Natural killer cell treated with Interleukin-12 subunit alpha and Interleukin-12 subunit beta and Interleukin-15 and Interleukin-18, amount 100 ng/mL, for 72 hours (primary cell): ENCODE data around the gene GNAQ. TPM values are rescaled to one million over a fixed set of nuclear protein-coding genes. Genes with fewer than 3 reads are reported as not detected.
"Not testable (repeated sequence)": the region's sequence is repeated elsewhere in the genome, so short reads cannot be mapped to it uniquely, and the experiment has no call there.

Experiments used
- ATAC-seq, 2 donors: fragments of 150-1000 bp; cut with Tn5 transposase in 1 of 2; sonication (Bioruptor Pico), chemical (Tn5 transposase) in 1 of 2; 2 replicates each; pipeline ENCODE4 v1.10.0; 2021
- DNase-seq: peaks from one replicate; pipeline ENCODE4 v3.0.0; 2022; ENCODE audit warnings: low spot score
- H3K27ac Mint-ChIP-seq, 2 donors: 1 replicate in 1 of 2; 2 replicates in 1 of 2; pipeline ENCODE4 v1.8.0; 2022; ENCODE audit warnings: mixed read lengths in 2 of 2, mild to moderate bottlenecking in 1 of 2, moderate library complexity in 1 of 2
- H3K27me3 Mint-ChIP-seq, 2 donors: 1 replicate in 1 of 2; 2 replicates in 1 of 2; pipeline ENCODE4 v1.8.0; 2022; ENCODE audit warnings: mixed read lengths in 2 of 2
- H3K36me3 Mint-ChIP-seq: one replicate; pipeline ENCODE4 v1.8.0; 2022; ENCODE audit warnings: mixed read lengths
- H3K4me1 Mint-ChIP-seq, 2 donors: 1 replicate in 1 of 2; 2 replicates in 1 of 2; pipeline ENCODE4 v1.8.0; 2022; ENCODE audit warnings: low read depth in 2 of 2, mixed read lengths in 2 of 2, mild to moderate bottlenecking in 1 of 2
- H3K4me3 Mint-ChIP-seq: one replicate; pipeline ENCODE4 v1.8.0; 2022; ENCODE audit warnings: mixed read lengths
- H3K9me3 Mint-ChIP-seq: 2 replicates; pipeline ENCODE4 v1.8.0; 2022; ENCODE audit warnings: mixed read lengths
- total RNA-seq, 2 donors: library from RNA; stranded (reverse); gene quantifications; one replicate each; pipeline ENCODE4 v1.2.3, GENCODE V29; 2022

Gene GNAQ
- total RNA-seq, 2 donors from 2014 or later = 21.1 to 39.4 TPM

GRCh38 chr9:77883846-77884771 lies 147.5 kb downstream of the GNAQ start:
- DNase-seq (no peak), ATAC-seq (no peak)
- Mint-ChIP-seq H3K27me3 (no peaks in the 10 kb centered on the region), H3K36me3 (no peaks in the 10 kb centered on the region), H3K27ac (peak overlapping the region in 1 of 2 donors; percentile 62), H3K9me3 (no peaks in the 10 kb centered on the region), H3K4me3 (no peak overlapping the region), H3K4me1 (peaks cover 0 to 18% of the 10 kb centered on the region in 2 donors)

DNA sequence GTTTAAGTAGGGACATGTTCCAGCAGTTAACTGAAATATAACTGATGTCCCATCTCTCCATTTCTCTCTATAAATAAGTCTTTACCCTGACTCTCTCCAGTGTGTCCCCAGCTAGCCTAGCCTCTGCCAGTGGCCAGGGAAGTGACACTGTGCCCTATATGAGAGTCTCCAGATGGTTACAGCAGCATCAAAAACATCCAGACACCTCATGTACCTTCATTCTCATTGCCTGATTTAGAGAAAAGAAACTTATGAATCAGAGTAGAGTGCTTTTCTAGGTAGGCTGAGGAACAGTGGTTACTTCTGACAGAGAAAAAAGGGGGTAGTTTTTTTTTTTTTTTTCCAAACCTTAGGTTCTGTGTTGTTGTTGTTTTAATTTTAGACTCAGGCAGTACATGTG lies 148.5 kb downstream of the GNAQ start:
- no peak overlapping the region for H3K4me3 Mint-ChIP-seq
- no peak for DNase-seq

DNA sequence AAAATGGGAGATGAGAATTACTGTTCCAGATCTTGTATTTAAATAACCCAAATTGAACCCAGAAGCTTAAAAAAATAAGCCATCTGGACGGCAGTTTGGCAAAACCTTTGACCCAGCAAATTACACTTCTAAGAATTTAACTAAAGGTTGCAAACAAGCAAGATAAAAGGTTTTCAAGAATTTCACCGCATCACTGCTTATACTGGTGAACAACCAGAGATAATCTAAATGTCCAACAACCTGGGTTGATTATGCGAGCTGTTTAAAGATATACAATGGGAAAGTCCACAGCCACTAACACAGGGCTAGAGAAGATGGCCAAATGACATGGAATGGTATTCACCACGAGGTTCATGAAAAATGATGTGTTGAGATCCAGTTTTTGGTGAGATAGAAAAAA lies 149.3 kb downstream of the GNAQ start:
- Mint-ChIP-seq H3K27me3 (no peaks in the 10 kb centered on the region), H3K36me3 (no peaks in the 10 kb centered on the region), H3K4me1 (peaks cover 0 to 18% of the 10 kb centered on the region in 2 donors), H3K9me3 (no peaks in the 10 kb centered on the region), H3K27ac (peak overlapping the region in 1 of 2 donors; percentile 9), H3K4me3 (no peak overlapping the region)
- no peak for DNase-seq
- no peak for ATAC-seq

More for the DNA sequence above, 148.5 kb downstream of the GNAQ start:
- Mint-ChIP-seq H3K27me3 (no peaks in the 10 kb centered on the region), H3K36me3 (no peaks in the 10 kb centered on the region), H3K9me3 (no peaks in the 10 kb centered on the region), H3K4me1 (peaks cover 0 to 18% of the 10 kb centered on the region in 2 donors), H3K27ac (peak overlapping the region in 1 of 2 donors; percentile 62)
- ATAC-seq = no peak

- not testable (repeated sequence) for H3K9me3 Mint-ChIP-seq, H3K4me3 Mint-ChIP-seq, H3K36me3 Mint-ChIP-seq, H3K27me3 Mint-ChIP-seq, ATAC-seq, DNase-seq
- Mint-ChIP-seq H3K4me1 (peaks cover 0 to 18% of the 10 kb centered on the region in 2 donors), H3K27ac (peak overlapping the region in 1 of 2 donors; percentile 9)
Measured at GRCh38 chr9:77881634-77882033, 150.0 kb downstream of the GNAQ start.

DNA sequence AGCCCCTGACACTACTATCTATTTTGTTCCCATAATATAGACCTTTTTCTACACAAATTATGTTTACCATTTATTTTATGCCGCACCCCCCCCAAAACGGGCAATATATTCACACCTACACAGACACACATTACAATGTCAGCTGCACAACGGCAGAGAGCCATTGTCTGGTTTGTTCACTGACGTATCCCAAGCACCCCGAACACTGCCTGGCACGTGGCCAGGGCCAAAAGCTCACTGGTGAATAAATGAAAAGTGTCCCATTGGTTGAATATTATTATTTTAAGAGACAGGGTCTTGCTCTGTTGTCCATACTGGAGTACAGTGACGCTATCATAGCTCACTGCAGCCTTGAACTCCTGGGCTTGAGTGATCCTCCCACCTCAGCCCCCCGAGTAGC lies 150.5 kb downstream of the GNAQ start:
- H3K4me3 Mint-ChIP-seq = no peak overlapping the region
- peaks cover 0 to 18% of the 10 kb centered on the region in 2 donors for H3K4me1 Mint-ChIP-seq
- H3K9me3 Mint-ChIP-seq = no peaks in the 10 kb centered on the region
- ATAC-seq = no peak
- no peak overlapping the region for H3K27ac Mint-ChIP-seq
- no peaks in the 10 kb centered on the region for H3K36me3 Mint-ChIP-seq
- no peaks in the 10 kb centered on the region for H3K27me3 Mint-ChIP-seq
- no peak for DNase-seq

DNA sequence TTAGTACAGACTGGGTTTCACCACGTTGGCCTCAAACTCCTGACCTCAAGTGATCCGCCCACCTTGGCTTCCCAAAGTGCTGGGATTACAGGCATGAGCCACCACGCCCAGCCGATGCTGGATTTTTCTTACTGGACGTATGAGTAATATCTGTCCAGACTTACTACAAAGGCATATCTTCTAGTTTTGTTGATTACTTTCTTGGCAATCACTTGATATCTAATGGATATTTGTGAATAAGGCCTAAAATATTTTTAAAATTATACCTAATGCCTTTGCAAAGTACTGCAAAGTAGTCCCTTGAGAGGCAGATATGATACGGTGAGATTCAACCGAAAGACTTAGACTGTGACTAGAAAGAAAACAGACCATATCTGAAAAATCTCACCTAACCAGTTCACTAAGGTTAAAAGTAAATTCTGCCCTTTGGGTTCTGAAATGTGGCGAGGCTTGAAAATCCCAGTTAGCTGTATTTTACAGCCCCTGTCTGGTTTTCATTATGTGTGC lies 152.1 kb downstream of the GNAQ start:
- no peak for DNase-seq
- H3K4me1 Mint-ChIP-seq = peaks cover 0 to 17% of the 10 kb centered on the region in 2 donors
- ATAC-seq = no peak
- H3K27me3 Mint-ChIP-seq = no peaks in the 10 kb centered on the region
- no peak overlapping the region for H3K4me3 Mint-ChIP-seq
- H3K36me3 Mint-ChIP-seq = no peaks in the 10 kb centered on the region
- no peaks in the 10 kb centered on the region for H3K9me3 Mint-ChIP-seq
- H3K27ac Mint-ChIP-seq = no peak overlapping the region

GRCh38 chr9:77878793-77879192 lies 152.8 kb downstream of the GNAQ start:
- ATAC-seq, DNase-seq, H3K4me3 Mint-ChIP-seq, H3K27ac Mint-ChIP-seq, H3K36me3 Mint-ChIP-seq, H3K9me3 Mint-ChIP-seq, H3K27me3 Mint-ChIP-seq: not testable (repeated sequence)
- H3K4me1 Mint-ChIP-seq = peaks cover 0 to 13% of the 10 kb centered on the region in 2 donors

- Mint-ChIP-seq H3K9me3 (no peaks in the 10 kb centered on the region), H3K4me1 (peaks cover 0 to 6% of the 10 kb centered on the region in 2 donors), H3K36me3 (no peaks in the 10 kb centered on the region), H3K4me3 (no peak overlapping the region), H3K27ac (no peak overlapping the region), H3K27me3 (no peaks in the 10 kb centered on the region)
- no peak for DNase-seq
- ATAC-seq = no peak
Measured at GRCh38 chr9:77877976-77878375, 153.6 kb downstream of the GNAQ start.

- Mint-ChIP-seq H3K36me3 (no peaks in the 10 kb centered on the region), H3K4me1 (no peaks in the 10 kb centered on the region), H3K27me3 (no peaks in the 10 kb centered on the region), H3K27ac (no peak overlapping the region), H3K9me3 (no peaks in the 10 kb centered on the region), H3K4me3 (no peak overlapping the region)
- no peak for DNase-seq
- no peak for ATAC-seq
Measured at GRCh38 chr9:77876590-77876989, 155.0 kb downstream of the GNAQ start.

GRCh38 chr9:77876091-77876490 lies 155.5 kb downstream of the GNAQ start:
- H3K9me3 Mint-ChIP-seq = no peaks in the 10 kb centered on the region
- ATAC-seq (no peak), DNase-seq (no peak)
- H3K36me3 Mint-ChIP-seq = no peaks in the 10 kb centered on the region
- H3K27me3 Mint-ChIP-seq = no peaks in the 10 kb centered on the region
- H3K4me1 Mint-ChIP-seq = no peaks in the 10 kb centered on the region
- no peak overlapping the region for H3K4me3 Mint-ChIP-seq
- no peak overlapping the region for H3K27ac Mint-ChIP-seq

DNA sequence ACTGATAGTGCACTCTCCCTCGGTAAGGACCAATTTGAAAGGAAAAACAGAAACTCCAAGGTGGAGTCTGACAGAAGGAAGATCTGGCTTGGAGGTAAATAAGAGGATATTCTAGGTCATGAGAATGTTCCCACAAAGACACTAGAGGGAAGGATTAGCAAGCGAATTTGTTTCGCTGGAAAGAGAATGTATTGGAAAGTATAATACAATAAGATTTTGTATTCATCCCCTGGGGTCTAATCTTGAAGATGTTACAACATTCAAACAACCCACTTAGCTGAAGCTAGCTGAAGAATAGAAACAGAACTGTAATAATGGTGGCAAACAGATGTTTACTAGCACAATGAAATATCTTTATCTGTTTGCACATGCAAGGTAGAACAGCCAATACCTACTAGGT lies 158.7 kb downstream of the GNAQ start:
- Mint-ChIP-seq H3K4me1 (no peaks in the 10 kb centered on the region), H3K9me3 (no peaks in the 10 kb centered on the region), H3K36me3 (no peaks in the 10 kb centered on the region), H3K27ac (no peak overlapping the region), H3K27me3 (no peaks in the 10 kb centered on the region), H3K4me3 (no peak overlapping the region)
- ATAC-seq (no peak), DNase-seq (no peak)

GRCh38 chr9:77872177-77872576 lies 159.4 kb downstream of the GNAQ start:
- H3K4me3 Mint-ChIP-seq = no peak overlapping the region
- H3K27ac Mint-ChIP-seq = no peak overlapping the region
- ATAC-seq (no peak), DNase-seq (no peak)
- H3K36me3 Mint-ChIP-seq = no peaks in the 10 kb centered on the region
- H3K4me1 Mint-ChIP-seq = no peaks in the 10 kb centered on the region
- H3K27me3 Mint-ChIP-seq = no peaks in the 10 kb centered on the region
- no peaks in the 10 kb centered on the region for H3K9me3 Mint-ChIP-seq

DNA sequence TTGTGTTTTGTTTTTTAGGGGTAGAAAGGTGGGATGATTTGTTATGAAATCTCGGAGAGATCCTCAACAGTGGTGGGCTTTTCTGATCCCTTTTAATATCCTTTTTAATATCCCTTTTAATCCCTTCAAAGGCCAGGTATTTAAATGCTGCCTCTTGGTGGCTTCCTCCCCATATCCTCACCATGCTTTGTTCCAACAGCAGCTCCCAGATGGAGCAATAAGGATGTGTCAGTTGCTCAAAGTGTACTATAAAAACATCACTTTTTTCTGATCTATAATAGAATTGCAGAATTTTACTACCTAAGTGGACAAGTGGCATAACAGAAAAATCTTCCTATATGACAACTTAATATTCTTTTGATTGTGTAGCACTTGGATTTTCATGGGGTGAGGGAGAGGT lies 160.1 kb downstream of the GNAQ start:
- Mint-ChIP-seq H3K9me3 (no peaks in the 10 kb centered on the region), H3K4me1 (no peaks in the 10 kb centered on the region), H3K4me3 (no peak overlapping the region), H3K36me3 (no peaks in the 10 kb centered on the region), H3K27me3 (no peaks in the 10 kb centered on the region), H3K27ac (no peak overlapping the region)
- no peak for ATAC-seq
- no peak for DNase-seq

- ATAC-seq (no peak), DNase-seq (no peak)
- Mint-ChIP-seq H3K36me3 (peaks cover 7% of the 10 kb centered on the region), H3K27ac (no peak overlapping the region), H3K4me1 (peaks cover 5 to 15% of the 10 kb centered on the region in 2 donors), H3K27me3 (no peaks in the 10 kb centered on the region), H3K4me3 (no peak overlapping the region), H3K9me3 (peaks cover 5% of the 10 kb centered on the region)
Measured at GRCh38 chr9:77866878-77867277, 164.7 kb downstream of the GNAQ start.
